Upper lobe of right lung (tissue), 1 donor: ENCODE measurements around the gene SHH. TPM values are rescaled to one million over a fixed set of nuclear protein-coding genes. Genes with fewer than 3 reads are reported as not detected.

Experiments
- ATAC-seq: fragments of 200-7000 bp; cut with Tn5 transposase; one replicate; pipeline ENCODE4 v1.9.1; 2020; ENCODE audit warnings: mild to moderate bottlenecking, moderate library complexity
- DNase-seq: peaks from one replicate; pipeline ENCODE4 v3.0.0-alpha.2; 2020
- H3K27ac ChIP-seq: fragments of 200-600 bp; one replicate; pipeline ENCODE4 v1.8.0; 2022
- H3K27me3 ChIP-seq: fragments of 200-600 bp; one replicate; pipeline ENCODE4 v1.8.0; 2022; ENCODE audit warnings: mild to moderate bottlenecking
- H3K36me3 ChIP-seq: fragments of 200-600 bp; one replicate; pipeline ENCODE4 v1.8.0; 2022
- H3K4me1 ChIP-seq: fragments of 200-600 bp; one replicate; pipeline ENCODE4 v1.8.0; 2022
- H3K4me3 ChIP-seq: fragments of 200-600 bp; one replicate; pipeline ENCODE4 v1.8.0; 2022; ENCODE audit warnings: mild to moderate bottlenecking
- H3K9me3 ChIP-seq: fragments of 200-600 bp; one replicate; pipeline ENCODE4 v1.8.0; 2022
- intact Hi-C: fragments of 100-400 bp; cut with DNase I; formaldehyde crosslinking; loops from one replicate; pipeline ENCODE4 v1.11.0; 2022
- total RNA-seq: library from RNA; stranded (reverse); fragmentation: NEBNext Ultra II Directional; extraction: Animal tissue kit (Norgen Biotek cat#: 25700); gene quantifications from one replicate; pipeline ENCODE4 v1.2.1, GENCODE V29; 2021
- TF ChIP-seq, protein P1 (sequence below): fragments of 200-600 bp; IDR thresholded peaks from one replicate; pipeline ENCODE4 v1.8.0; 2022; ENCODE audit warnings: antibody characterized with exemption
- donor health status: DM: no; HTN: yes; CAD: no; lungs with severe emphysema.

The SHH gene
- total RNA-seq, 1 donor from 2014 or later = 10.1 TPM

DNA sequence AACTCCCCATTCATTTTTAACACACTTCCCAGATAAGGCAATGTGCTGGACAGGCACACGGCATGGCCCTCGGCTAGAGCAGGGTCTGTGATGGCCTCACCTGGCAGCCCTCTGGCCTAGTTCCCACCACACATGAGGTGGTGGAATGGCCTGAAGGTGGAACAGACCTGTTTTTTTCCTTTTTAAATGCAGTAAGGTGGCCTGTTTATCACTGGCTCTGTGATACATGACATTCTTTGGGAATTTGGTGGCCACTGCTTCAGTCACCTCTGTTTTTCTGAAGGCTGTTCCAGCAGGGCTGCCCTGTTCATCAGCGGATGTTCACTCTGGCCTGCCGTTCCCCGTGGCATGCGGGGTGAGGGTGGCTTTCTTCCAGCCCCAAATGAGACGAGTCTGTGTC, 36.6 kb downstream of the SHH start:
- H3K9me3 ChIP-seq = no peaks in the 10 kb centered on the region
- ATAC-seq (no peak), DNase-seq (no peak)
- no peaks in the 10 kb centered on the region for H3K27me3 ChIP-seq
- H3K4me3 ChIP-seq = no peak overlapping the region
- TF ChIP-seq, protein P1, sequence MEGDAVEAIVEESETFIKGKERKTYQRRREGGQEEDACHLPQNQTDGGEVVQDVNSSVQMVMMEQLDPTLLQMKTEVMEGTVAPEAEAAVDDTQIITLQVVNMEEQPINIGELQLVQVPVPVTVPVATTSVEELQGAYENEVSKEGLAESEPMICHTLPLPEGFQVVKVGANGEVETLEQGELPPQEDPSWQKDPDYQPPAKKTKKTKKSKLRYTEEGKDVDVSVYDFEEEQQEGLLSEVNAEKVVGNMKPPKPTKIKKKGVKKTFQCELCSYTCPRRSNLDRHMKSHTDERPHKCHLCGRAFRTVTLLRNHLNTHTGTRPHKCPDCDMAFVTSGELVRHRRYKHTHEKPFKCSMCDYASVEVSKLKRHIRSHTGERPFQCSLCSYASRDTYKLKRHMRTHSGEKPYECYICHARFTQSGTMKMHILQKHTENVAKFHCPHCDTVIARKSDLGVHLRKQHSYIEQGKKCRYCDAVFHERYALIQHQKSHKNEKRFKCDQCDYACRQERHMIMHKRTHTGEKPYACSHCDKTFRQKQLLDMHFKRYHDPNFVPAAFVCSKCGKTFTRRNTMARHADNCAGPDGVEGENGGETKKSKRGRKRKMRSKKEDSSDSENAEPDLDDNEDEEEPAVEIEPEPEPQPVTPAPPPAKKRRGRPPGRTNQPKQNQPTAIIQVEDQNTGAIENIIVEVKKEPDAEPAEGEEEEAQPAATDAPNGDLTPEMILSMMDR = no peak
- H3K4me1 ChIP-seq = no peaks in the 10 kb centered on the region
- intact Hi-C loops = no loop called here
- H3K27ac ChIP-seq = no peak overlapping the region
- peaks cover 99% of the 10 kb centered on the region for H3K36me3 ChIP-seq

DNA sequence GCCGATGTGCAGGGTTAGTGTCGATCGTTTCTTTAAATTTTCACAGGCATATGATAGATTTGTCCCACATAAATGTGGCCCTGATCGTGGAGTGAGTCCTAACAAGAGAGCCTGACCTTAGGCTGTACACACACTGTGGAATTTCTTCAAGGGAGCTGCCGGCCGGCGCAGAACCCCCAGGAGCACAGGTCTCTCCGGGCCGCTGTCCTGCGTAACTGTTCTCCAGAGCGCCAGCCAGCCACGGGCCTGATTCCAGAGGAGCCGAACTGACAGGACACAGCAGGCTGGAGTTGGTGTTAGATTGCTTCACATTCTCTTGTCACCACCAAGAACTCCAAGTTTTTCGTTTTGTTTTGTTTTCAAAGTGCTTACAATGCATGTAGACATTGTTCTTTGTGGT, 37.3 kb downstream of the SHH start:
- TF ChIP-seq, protein P1 = no peak
- Histone ChIP-seq H3K4me3 (no peak overlapping the region), H3K9me3 (no peaks in the 10 kb centered on the region), H3K27me3 (no peaks in the 10 kb centered on the region), H3K4me1 (no peaks in the 10 kb centered on the region), H3K27ac (no peak overlapping the region), H3K36me3 (peaks cover 99% of the 10 kb centered on the region)
- DNase-seq (no peak), ATAC-seq (peak; percentile 14)
- intact Hi-C loops = no loop called here

- Histone ChIP-seq H3K4me3 (no peak overlapping the region), H3K27me3 (no peaks in the 10 kb centered on the region), H3K36me3 (peaks cover 99% of the 10 kb centered on the region), H3K9me3 (no peaks in the 10 kb centered on the region), H3K27ac (no peak overlapping the region), H3K4me1 (no peaks in the 10 kb centered on the region)
- TF ChIP-seq, protein P1 = no peak
- intact Hi-C loops = no loop called here
- DNase-seq (no peak), ATAC-seq (no peak)
Observed at GRCh38 chr7:155773531-155773930, 38.7 kb downstream of the SHH start.

DNA sequence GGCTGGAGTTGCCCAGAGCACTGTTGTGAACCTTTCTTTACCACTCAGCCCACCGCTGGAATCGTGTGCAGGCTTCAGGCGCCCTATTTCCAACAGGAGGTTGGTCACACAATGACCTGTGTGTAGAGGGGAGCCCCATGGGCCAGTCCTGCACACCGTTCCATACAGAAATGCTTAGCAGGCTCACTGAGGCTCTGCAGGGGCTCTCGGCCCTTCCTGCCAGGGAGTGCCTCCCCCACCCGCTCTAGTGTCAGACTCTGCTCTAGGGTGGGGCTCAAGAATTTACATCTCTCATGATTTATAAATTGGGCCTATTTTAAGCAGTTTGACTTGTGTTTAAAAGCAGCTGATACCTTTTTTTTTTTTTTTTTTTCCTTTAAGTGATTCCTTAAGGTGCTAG, 42.0 kb downstream of the SHH start:
- DNase-seq (no peak), ATAC-seq (no peak)
- H3K36me3 ChIP-seq = peaks cover 98% of the 10 kb centered on the region
- H3K27ac ChIP-seq = no peak overlapping the region
- H3K4me3 ChIP-seq = no peak overlapping the region
- no peaks in the 10 kb centered on the region for H3K9me3 ChIP-seq
- TF ChIP-seq, protein P1 = no peak
- peaks cover 3% of the 10 kb centered on the region for H3K4me1 ChIP-seq
- H3K27me3 ChIP-seq = no peaks in the 10 kb centered on the region
- intact Hi-C loops = no loop called here

DNA sequence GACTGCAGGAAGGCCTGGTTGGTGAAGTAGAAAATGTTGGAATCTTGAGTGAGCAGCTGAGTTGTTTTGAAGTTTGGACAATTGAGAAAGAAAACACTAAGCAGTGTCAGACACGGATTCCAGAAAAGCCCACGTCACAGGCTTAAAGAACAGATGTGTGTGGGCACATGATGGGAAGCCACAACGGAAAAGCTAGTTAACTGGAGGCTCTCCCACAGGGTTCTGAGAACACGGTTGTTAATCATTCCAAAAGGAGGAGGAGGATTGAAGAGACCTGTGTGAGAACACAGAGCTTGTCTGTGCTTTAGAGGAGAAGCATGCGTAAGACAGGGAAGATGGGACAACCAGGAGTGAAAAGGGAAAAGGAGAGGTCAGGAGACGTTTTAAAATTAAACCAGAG, 42.6 kb downstream of the SHH start:
- H3K9me3 ChIP-seq = no peaks in the 10 kb centered on the region
- H3K36me3 ChIP-seq = peaks cover 98% of the 10 kb centered on the region
- DNase-seq = no peak
- TF ChIP-seq, protein P1 = no peak
- H3K4me1 ChIP-seq = peaks cover 5% of the 10 kb centered on the region
- ATAC-seq = no peak
- intact Hi-C loops = loop anchor here (5.0 kb wide), 1 partner anchor 167 kb away; no protein-coding TSS in a partner anchor
- H3K27me3 ChIP-seq = no peaks in the 10 kb centered on the region
- no peak overlapping the region for H3K4me3 ChIP-seq
- H3K27ac ChIP-seq = no peak overlapping the region
